Measurements from ENCODE around the gene MYO5B. TPM values are rescaled to one million over a fixed set of nuclear protein-coding genes. Genes with fewer than 3 reads are reported as not detected.

MYO5B gene
- total RNA-seq, 4 donors from 2014 or later, result 0.29 to 14.7 (median 1.2) TPM

DNA sequence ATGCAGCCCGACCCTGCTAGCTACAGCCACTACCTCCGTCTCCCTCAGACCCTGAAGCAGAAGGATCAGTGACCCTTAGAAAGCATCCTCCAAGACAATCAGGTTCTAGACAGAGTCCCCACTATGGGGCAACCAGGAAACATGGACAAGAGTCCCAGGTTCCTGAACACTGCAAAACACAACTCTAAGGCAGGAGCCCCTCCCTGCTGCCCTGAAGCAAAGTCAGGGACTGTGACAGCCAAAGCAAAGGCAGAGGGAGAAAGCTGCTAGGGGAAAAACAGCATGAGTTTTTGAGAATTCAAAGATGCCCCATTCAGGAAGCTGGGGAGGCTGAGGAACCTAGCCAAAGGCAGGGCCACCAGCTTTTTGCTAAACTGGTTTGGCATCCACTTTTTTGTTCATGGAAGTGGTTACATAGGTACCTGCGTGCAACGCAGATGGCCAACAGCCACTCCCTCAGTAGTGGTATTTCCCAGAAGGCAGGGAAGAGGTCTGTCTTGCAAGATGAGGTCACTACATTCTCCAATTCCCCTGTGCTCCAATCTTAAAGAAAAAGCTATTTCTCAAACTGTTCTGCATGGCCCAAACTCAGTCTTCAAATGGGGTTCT lies 33.2 kb downstream of the MYO5B start:
- no peak for TF ChIP-seq POLR2A (IDR thresholded peaks at IDR 0.05)
- TF ChIP-seq, protein P1, sequence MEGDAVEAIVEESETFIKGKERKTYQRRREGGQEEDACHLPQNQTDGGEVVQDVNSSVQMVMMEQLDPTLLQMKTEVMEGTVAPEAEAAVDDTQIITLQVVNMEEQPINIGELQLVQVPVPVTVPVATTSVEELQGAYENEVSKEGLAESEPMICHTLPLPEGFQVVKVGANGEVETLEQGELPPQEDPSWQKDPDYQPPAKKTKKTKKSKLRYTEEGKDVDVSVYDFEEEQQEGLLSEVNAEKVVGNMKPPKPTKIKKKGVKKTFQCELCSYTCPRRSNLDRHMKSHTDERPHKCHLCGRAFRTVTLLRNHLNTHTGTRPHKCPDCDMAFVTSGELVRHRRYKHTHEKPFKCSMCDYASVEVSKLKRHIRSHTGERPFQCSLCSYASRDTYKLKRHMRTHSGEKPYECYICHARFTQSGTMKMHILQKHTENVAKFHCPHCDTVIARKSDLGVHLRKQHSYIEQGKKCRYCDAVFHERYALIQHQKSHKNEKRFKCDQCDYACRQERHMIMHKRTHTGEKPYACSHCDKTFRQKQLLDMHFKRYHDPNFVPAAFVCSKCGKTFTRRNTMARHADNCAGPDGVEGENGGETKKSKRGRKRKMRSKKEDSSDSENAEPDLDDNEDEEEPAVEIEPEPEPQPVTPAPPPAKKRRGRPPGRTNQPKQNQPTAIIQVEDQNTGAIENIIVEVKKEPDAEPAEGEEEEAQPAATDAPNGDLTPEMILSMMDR (IDR thresholded peaks at IDR 0.05), result no peak
- H3K27ac ChIP-seq, result no peak overlapping the region
- no peaks in the 10 kb centered on the region for H3K9me3 ChIP-seq
- no peak for DNase-seq
- intact Hi-C loops (cut with DNase I; ENCODE audit: low total_unique reads), result no loop called here
- H3K27me3 ChIP-seq, result no peaks in the 10 kb centered on the region
- H3K36me3 ChIP-seq, result no peaks in the 10 kb centered on the region
- no peak overlapping the region for H3K4me3 ChIP-seq
- H3K4me1 ChIP-seq, result no peaks in the 10 kb centered on the region

DNA sequence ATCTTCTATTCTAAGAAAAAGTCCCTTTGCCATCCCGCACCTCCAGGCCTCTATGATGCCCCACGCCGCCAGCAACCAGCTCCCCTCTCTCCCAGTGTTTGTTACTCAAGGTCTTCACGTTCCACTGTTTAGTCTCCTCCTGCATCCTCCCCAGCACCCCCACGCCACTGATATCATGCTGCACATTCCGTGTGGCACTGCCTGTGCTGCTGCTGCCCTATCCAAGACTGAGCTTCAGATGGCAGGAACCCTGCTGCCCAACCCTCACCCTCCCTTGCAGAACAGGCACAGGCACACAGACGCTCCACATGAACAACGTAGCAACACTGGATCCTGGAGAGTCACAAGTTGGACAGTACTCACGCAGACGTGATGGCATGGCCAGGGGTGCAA lies 35.3 kb downstream of the MYO5B start:
- Histone ChIP-seq H3K4me3 (no peak overlapping the region), H3K27ac (no peak overlapping the region), H3K9me3 (no peaks in the 10 kb centered on the region), H3K36me3 (no peaks in the 10 kb centered on the region), H3K27me3 (no peaks in the 10 kb centered on the region), H3K4me1 (no peaks in the 10 kb centered on the region)
- TF ChIP-seq, protein P1 (IDR thresholded peaks at IDR 0.05), result no peak
- no peak for TF ChIP-seq POLR2A (IDR thresholded peaks at IDR 0.05)
- intact Hi-C loops (cut with DNase I; ENCODE audit: low total_unique reads), result no loop called here
- no peak for DNase-seq

DNA sequence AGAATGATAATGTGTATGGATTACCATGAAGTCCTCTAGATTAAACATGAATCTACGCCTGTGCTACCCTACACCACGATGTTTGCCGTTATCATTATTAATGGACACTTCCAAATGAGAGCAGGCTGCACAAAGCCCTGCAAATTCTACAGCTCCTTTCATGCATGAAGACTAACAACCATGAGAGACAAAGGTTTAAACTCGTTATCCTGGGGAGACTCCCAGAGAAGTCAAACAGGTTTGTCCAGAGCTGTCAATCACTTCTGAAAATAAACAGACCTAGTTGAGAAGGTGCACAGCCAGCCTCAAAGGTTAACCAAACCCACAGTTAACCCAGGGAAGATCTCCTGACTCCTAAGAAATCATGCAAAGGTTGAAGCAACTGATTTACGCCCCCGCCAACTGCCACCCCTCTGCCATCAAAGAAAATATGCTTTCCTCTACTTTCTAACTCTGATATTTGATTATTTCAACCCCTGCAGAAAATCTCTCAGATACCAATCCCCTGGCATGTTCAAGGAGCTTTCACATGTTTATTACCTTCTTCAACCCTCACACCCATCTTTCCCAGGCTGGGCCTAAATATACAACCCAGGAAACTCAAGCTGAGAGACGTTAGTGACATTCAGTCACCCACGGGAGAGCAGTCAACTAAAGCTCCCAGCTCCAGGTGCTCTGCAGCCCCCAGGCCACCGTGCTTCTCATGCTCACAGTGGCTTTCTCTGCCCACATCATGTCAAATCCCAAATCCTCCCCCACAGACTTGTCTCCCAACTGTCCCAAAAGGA lies 35.9 kb downstream of the MYO5B start:
- intact Hi-C loops (cut with DNase I; ENCODE audit: low total_unique reads), result no loop called here
- Histone ChIP-seq H3K9me3 (no peaks in the 10 kb centered on the region), H3K4me1 (no peaks in the 10 kb centered on the region), H3K36me3 (no peaks in the 10 kb centered on the region), H3K27ac (no peak overlapping the region), H3K27me3 (no peaks in the 10 kb centered on the region), H3K4me3 (no peak overlapping the region)
- TF ChIP-seq POLR2A (IDR thresholded peaks at IDR 0.05), result no peak
- TF ChIP-seq, protein P1 (IDR thresholded peaks at IDR 0.05), result no peak
- no peak for DNase-seq

DNA sequence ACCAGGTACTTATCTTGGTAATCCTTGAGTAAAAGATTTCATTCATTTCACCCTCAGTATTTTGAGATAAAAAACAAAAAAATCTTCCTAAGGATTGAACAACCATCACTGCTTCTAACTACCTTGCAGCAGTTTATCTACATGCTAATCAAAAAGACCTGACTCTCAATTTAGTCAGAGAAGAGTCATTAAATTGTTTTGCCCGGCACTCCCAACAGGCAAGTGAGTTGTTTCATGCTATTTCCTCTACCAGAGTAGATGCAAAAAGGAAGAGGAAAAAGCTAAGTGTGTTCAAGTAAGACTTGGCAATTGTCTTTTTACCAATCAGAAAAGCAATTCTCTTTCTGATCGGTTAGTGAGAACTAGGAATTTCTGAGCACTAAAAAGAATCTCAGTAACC lies 39.5 kb downstream of the MYO5B start:
- Histone ChIP-seq H3K4me3 (no peak overlapping the region), H3K9me3 (no peaks in the 10 kb centered on the region), H3K27ac (no peak overlapping the region), H3K36me3 (no peaks in the 10 kb centered on the region), H3K4me1 (no peaks in the 10 kb centered on the region), H3K27me3 (no peaks in the 10 kb centered on the region)
- no peak for DNase-seq
- TF ChIP-seq, protein P1 (IDR thresholded peaks at IDR 0.05), result no peak
- no peak for TF ChIP-seq POLR2A (IDR thresholded peaks at IDR 0.05)
- intact Hi-C loops (cut with DNase I; ENCODE audit: low total_unique reads), result no loop called here

DNA sequence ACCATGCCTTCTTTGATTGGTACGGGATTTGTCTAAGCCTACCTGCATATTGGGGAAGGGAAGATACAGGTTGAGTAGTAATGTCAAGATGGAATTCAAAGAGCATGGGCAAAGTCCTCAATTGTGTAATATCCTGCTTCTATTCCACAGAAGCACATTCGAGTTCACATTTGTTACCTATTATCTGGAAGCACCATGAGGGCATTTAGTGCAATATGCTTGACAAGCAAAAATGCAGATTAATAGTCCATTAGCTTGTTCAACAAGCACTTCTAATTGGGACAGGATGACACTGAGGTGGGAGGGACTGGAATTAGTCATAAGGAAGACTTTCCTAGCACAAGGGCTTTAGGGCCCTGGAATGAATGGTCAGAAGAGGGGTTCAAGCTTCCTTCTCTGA lies 40.5 kb downstream of the MYO5B start:
- TF ChIP-seq, protein P1 (IDR thresholded peaks at IDR 0.05), result no peak
- no peak for TF ChIP-seq POLR2A (IDR thresholded peaks at IDR 0.05)
- intact Hi-C loops (cut with DNase I; ENCODE audit: low total_unique reads), result no loop called here

More for the DNA sequence above, 40.5 kb downstream of the MYO5B start:
- no peaks in the 10 kb centered on the region for H3K4me1 ChIP-seq
- no peak overlapping the region for H3K4me3 ChIP-seq
- H3K27ac ChIP-seq, result no peak overlapping the region
- H3K27me3 ChIP-seq, result no peaks in the 10 kb centered on the region
- no peaks in the 10 kb centered on the region for H3K9me3 ChIP-seq
- no peak for DNase-seq
- no peaks in the 10 kb centered on the region for H3K36me3 ChIP-seq
